ENCODE results near the gene KCNJ12. TPM values are rescaled to one million over a fixed set of nuclear protein-coding genes. Genes with fewer than 3 reads are reported as not detected.
"Not testable (repeated sequence)": the region's sequence is repeated elsewhere in the genome, so short reads cannot be mapped to it uniquely, and the experiment has no call there.

KCNJ12 gene
- total RNA-seq, 1 donor, result 0.10 TPM

GRCh38 chr17:21385281-21385845, 9.2 kb downstream of the KCNJ12 start:
- Histone ChIP-seq H3K9me3 (ENCODE audit: low read depth, low read length) (no peaks in the 10 kb centered on the region), H3K4me3 (ENCODE audit: low read length) (no peak overlapping the region), H3K4me1 (ENCODE audit: insufficient read depth, low read length) (no peaks in the 10 kb centered on the region)

GRCh38 chr17:21387616-21388015, 11.5 kb downstream of the KCNJ12 start:
- no peak overlapping the region for H3K4me3 ChIP-seq (ENCODE audit: low read length)

More at GRCh38 chr17:21385281-21385845, 9.2 kb downstream of the KCNJ12 start:
- H3K27me3 ChIP-seq (ENCODE audit: insufficient read depth, low read length), result no peaks in the 10 kb centered on the region

DNA sequence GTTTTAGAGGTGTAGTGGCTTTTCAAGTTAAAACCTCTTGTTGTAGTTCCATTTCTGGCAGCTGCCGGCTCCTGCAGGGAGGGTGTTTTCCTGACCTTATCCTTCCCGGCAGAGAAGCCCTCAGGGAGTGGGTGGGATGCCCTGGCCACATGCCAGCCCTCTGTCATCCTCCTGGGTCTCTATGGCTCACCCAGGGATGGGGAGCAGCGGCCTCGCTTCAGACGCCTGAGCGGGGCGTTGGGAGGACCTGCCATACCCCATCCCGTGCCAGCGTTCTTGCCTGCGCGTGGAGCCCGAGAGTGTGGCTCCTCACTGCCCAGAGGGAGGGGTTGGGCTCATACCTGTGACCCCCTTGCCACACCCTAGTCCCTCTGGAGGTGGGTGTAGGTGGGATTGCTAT, 11.9 kb downstream of the KCNJ12 start:
- Histone ChIP-seq H3K4me3 (ENCODE audit: low read length) (no peak overlapping the region), H3K27me3 (ENCODE audit: insufficient read depth, low read length) (no peaks in the 10 kb centered on the region), H3K4me1 (ENCODE audit: insufficient read depth, low read length) (no peaks in the 10 kb centered on the region), H3K9me3 (ENCODE audit: low read depth, low read length) (no peaks in the 10 kb centered on the region)

More at GRCh38 chr17:21387616-21388015, 11.5 kb downstream of the KCNJ12 start:
- Histone ChIP-seq H3K9me3 (ENCODE audit: low read depth, low read length) (no peaks in the 10 kb centered on the region), H3K4me1 (ENCODE audit: insufficient read depth, low read length) (no peaks in the 10 kb centered on the region), H3K27me3 (ENCODE audit: insufficient read depth, low read length) (no peaks in the 10 kb centered on the region)

DNA sequence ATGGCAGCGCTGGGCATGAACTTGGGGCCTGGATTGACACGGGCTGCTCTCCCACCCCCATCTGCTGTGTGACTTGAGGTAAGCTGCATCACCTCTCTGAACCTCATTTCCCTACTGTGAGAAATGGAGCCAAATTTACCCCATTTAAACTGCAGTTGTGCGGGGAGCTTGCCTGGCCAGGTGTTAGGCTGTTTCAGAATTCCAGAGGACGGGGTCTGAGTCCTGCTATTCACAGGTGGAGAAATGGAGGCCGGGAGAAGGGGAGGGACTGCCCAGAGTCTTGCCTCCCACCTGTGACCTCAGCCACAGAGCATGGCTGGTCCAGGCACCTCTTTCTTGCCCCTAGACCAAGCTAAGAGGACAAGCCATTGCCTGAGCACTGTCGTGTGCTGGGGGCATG, 12.8 kb downstream of the KCNJ12 start:
- H3K4me1 ChIP-seq (ENCODE audit: insufficient read depth, low read length), result no peaks in the 10 kb centered on the region
- no peak overlapping the region for H3K4me3 ChIP-seq (ENCODE audit: low read length)
- H3K9me3 ChIP-seq (ENCODE audit: low read depth, low read length), result no peaks in the 10 kb centered on the region
- H3K27me3 ChIP-seq (ENCODE audit: insufficient read depth, low read length), result no peaks in the 10 kb centered on the region

- Histone ChIP-seq H3K9me3 (ENCODE audit: low read depth, low read length) (no peaks in the 10 kb centered on the region), H3K4me3 (ENCODE audit: low read length) (no peak overlapping the region), H3K4me1 (ENCODE audit: insufficient read depth, low read length) (no peaks in the 10 kb centered on the region), H3K27me3 (ENCODE audit: insufficient read depth, low read length) (no peaks in the 10 kb centered on the region)
Measured at GRCh38 chr17:21389394-21389793, 13.2 kb downstream of the KCNJ12 start.

- Histone ChIP-seq H3K27me3 (ENCODE audit: insufficient read depth, low read length) (no peaks in the 10 kb centered on the region), H3K4me3 (ENCODE audit: low read length) (no peak overlapping the region), H3K9me3 (ENCODE audit: low read depth, low read length) (no peaks in the 10 kb centered on the region), H3K4me1 (ENCODE audit: insufficient read depth, low read length) (no peaks in the 10 kb centered on the region)
Measured at GRCh38 chr17:21390294-21390693, 14.1 kb downstream of the KCNJ12 start.

DNA sequence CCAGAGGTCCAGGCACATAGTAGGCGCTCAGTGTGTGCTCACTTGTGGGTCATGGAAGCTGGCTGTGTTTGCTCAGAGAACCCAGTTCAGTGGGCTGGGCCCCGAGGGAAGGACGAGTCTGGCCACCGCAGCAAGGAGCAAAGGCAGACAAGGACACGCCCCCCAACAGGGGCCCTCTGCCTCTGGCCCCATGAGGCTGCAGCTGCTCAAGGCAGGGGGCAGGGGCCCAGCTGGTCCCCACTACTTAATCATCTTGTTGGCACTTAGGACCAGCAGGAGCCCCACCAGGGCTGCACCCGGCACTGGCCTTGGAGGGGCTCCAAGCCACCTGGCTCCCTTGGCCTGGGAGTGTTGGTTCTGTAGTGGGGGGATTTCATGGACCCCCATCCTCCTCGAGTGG, 16.1 kb downstream of the KCNJ12 start:
- H3K4me3 ChIP-seq (ENCODE audit: low read length), result no peak overlapping the region
- H3K4me1 ChIP-seq (ENCODE audit: insufficient read depth, low read length), result no peaks in the 10 kb centered on the region
- no peaks in the 10 kb centered on the region for H3K9me3 ChIP-seq (ENCODE audit: low read depth, low read length)
- H3K27me3 ChIP-seq (ENCODE audit: insufficient read depth, low read length), result no peaks in the 10 kb centered on the region

GRCh38 chr17:21394265-21394664, 18.1 kb downstream of the KCNJ12 start:
- H3K9me3 ChIP-seq (ENCODE audit: low read depth, low read length), result no peaks in the 10 kb centered on the region
- no peaks in the 10 kb centered on the region for H3K4me1 ChIP-seq (ENCODE audit: insufficient read depth, low read length)
- H3K4me3 ChIP-seq (ENCODE audit: low read length), result no peak overlapping the region
- no peaks in the 10 kb centered on the region for H3K27me3 ChIP-seq (ENCODE audit: insufficient read depth, low read length)

- no peaks in the 10 kb centered on the region for H3K9me3 ChIP-seq (ENCODE audit: low read depth, low read length)
- no peaks in the 10 kb centered on the region for H3K4me1 ChIP-seq (ENCODE audit: insufficient read depth, low read length)
- H3K27me3 ChIP-seq (ENCODE audit: insufficient read depth, low read length), result no peaks in the 10 kb centered on the region
- no peak overlapping the region for H3K4me3 ChIP-seq (ENCODE audit: low read length)
Measured at GRCh38 chr17:21395764-21396163, 19.6 kb downstream of the KCNJ12 start.

- no peaks in the 10 kb centered on the region for H3K27me3 ChIP-seq (ENCODE audit: insufficient read depth, low read length)
- H3K4me1 ChIP-seq (ENCODE audit: insufficient read depth, low read length), result no peaks in the 10 kb centered on the region
- no peak overlapping the region for H3K4me3 ChIP-seq (ENCODE audit: low read length)
- no peaks in the 10 kb centered on the region for H3K9me3 ChIP-seq (ENCODE audit: low read depth, low read length)
Measured at GRCh38 chr17:21396237-21396636, 20.1 kb downstream of the KCNJ12 start.

DNA sequence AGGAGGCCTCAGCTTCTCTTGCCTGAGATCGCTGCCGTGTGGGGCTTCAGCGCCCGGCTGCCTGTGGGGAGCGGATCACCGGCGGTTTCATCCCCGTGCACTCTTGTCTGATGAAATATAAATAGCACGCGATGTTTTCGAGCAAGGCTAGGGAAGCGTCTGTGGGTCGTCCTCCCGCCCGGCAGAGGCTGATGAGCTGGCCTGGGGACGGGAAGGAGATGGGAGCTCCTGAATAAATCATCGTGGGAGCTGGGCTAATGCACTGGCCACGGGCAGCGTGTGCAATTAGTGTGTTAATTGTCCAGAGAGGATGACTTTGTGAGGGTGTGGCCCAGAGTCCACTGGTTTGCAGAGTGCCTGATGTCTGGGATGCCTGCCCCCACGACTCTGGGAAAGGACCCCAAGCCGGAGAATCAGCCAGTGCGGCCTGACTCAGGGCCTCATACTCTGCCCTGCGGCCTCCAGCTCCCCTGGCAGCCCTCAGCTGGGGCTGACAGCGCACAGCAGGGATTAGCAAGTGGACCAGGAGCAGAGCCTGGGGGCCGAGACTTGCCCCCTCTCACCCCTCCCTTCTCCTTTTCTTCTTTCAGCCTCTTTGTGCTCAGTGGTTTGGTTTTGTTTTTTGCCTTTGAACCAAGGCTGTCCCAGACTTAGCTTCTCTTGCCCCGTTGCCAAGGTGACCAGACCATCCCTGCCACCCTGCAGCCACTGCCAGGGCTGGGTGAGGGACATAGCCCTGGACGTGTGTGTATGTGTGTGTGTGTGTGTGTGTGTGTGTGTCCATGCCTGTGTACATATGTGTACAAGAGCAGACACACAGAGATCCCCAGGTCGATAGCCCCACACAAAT, 21.4 kb downstream of the KCNJ12 start:
- no peak overlapping the region for H3K4me3 ChIP-seq (ENCODE audit: low read length)
- H3K27me3 ChIP-seq (ENCODE audit: insufficient read depth, low read length), result no peaks in the 10 kb centered on the region
- no peaks in the 10 kb centered on the region for H3K4me1 ChIP-seq (ENCODE audit: insufficient read depth, low read length)
- no peaks in the 10 kb centered on the region for H3K9me3 ChIP-seq (ENCODE audit: low read depth, low read length)

DNA sequence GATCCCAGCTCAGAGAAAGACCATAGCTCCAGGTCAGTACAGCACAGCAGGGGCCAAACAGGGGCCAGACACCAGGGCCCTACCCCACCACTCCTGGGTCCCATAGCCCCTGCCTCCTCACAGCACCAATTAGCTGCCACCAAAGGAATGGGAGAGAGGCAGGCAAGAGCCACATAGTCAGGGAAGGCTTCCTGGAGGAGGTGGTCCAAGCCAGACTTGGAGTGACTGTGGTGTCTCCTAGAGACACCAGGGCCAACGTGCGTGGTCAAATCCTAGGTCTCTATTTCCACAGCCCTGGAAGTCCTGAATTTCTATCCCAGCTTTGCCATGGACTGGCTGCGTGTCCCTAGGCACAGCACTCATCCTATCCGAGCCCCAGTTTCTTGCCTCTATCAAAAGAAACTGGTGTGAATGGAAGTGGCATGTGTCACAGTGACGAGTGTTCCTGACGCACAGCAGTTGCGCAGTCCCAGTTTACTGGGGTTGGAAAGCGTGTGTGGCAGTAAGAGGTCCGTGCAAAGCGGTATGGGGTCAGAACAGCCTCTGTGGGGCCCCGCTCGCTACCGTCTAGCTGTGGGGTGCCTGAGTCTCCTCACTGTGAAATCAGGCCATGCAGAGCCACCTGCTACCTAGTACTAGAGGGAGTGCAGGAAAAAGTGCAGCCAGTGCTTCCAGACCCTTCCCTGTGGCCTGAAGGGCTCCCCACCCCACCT, 23.5 kb downstream of the KCNJ12 start:
- no peaks in the 10 kb centered on the region for H3K4me1 ChIP-seq (ENCODE audit: insufficient read depth, low read length)
- H3K27me3 ChIP-seq (ENCODE audit: insufficient read depth, low read length), result no peaks in the 10 kb centered on the region
- no peaks in the 10 kb centered on the region for H3K9me3 ChIP-seq (ENCODE audit: low read depth, low read length)
- no peak overlapping the region for H3K4me3 ChIP-seq (ENCODE audit: low read length)

- not testable (repeated sequence) for H3K27me3 ChIP-seq (ENCODE audit: insufficient read depth, low read length); H3K9me3 ChIP-seq (ENCODE audit: low read depth, low read length); H3K4me1 ChIP-seq (ENCODE audit: insufficient read depth, low read length); H3K4me3 ChIP-seq (ENCODE audit: low read length)
Measured at GRCh38 chr17:21400187-21400569, 24.0 kb downstream of the KCNJ12 start.

- no peak overlapping the region for H3K4me3 ChIP-seq (ENCODE audit: low read length)
- no peaks in the 10 kb centered on the region for H3K9me3 ChIP-seq (ENCODE audit: low read depth, low read length)
- H3K27me3 ChIP-seq (ENCODE audit: insufficient read depth, low read length), result no peaks in the 10 kb centered on the region
- no peaks in the 10 kb centered on the region for H3K4me1 ChIP-seq (ENCODE audit: insufficient read depth, low read length)
Measured at GRCh38 chr17:21400816-21401593, 24.8 kb downstream of the KCNJ12 start.

GRCh38 chr17:21402166-21402571, 26.0 kb downstream of the KCNJ12 start:
- not testable (repeated sequence) for H3K9me3 ChIP-seq (ENCODE audit: low read depth, low read length); H3K27me3 ChIP-seq (ENCODE audit: insufficient read depth, low read length); H3K4me1 ChIP-seq (ENCODE audit: insufficient read depth, low read length)

More at GRCh38 chr17:21402166-21402571, 26.0 kb downstream of the KCNJ12 start:
- not testable (repeated sequence) for H3K4me3 ChIP-seq (ENCODE audit: low read length)

All from mononuclear cell (primary cell).